SW 1271 (cell line): ENCODE measurements around the gene TIAM1.
"Not testable (repeated sequence)": the region's sequence is repeated elsewhere in the genome, so short reads cannot be mapped to it uniquely, and the experiment has no call there.

Experiments used
- DNase-seq, 2 experiments: peaks; one replicate each; lab custom pipeline; 2025; lab: John Stamatoyannopoulos, UW

The TIAM1 gene

DNA sequence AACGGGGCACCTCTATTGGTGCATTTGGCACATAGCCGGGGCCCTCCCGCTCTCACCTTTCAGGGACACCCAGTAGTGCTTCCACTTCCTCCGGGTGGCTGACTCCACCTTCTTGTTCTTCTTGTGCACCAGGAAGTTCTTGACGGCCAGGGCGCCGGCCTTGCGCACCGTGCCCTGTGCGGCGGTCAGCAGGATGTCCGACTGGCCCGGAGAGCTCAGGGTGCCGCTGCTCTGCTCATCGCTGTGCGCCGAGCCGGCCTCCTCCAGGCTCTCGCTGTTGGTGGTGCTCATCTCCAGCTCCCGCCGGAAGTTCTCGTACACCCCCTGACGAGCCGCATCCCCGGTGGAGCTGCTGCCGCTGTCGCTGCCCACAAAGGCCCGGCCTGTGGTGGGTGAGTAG is 92.4 kb downstream of the TIAM1 start:
- DNase-seq = no peak

DNA sequence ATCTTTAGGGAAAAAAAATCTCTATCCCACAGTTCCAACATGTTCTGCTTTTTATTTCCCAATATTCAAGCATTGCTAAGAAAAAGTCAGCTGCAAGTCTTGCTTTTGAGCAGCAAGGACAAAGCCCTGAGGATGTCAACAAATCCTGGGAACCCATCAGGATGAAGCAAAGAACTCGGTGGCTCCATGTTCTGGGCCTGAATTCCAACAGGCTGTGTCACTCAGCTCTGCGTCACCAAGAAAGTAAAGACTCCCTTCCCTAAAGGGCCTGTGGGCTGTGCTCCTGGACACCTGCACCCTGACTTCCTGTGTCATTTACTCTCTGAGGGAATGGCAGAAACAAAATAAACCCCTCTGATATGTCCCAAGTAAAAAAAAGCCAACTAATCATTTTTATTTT is 95.5 kb downstream of the TIAM1 start:
- DNase-seq = peak; percentile 30 to 59

DNA sequence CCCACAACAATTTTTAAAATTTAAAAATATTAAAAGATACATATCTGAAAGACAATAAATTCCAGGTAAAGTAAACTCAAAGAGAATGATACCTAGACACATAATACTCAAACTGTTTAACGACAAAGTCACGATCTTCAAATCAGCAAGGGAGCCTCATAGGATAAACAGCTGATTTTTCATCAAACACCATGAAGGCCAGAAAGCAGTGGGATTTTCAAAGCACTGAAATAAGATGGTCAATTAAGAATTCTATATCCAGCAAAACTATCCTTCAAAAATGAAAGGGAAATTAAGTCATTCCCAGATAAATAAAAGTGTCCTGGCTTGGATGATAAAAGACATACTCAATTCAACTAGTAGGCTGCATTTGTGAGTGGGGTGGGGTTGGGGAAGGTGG is 100.5 kb downstream of the TIAM1 start:
- DNase-seq = no peak

DNA sequence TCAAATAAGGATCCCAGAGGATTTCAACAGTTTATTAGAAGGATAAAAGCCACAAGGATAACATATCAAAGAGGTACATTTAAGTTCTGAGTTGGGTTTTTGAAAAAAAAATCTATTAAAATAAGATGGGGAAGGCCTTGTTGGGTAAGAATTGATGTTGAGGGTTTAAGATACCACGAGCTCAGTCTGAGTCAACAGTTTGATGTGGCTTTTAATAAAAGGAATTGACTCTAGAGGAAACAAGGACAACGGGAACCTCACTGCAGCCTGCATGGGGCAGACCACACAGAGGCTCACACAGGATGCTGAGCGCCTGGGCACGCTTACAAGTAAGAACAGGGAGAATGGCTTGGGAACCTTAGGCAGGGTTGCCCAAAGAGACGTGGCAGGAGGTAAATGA is 107.5 kb downstream of the TIAM1 start:
- no peak for DNase-seq

DNA sequence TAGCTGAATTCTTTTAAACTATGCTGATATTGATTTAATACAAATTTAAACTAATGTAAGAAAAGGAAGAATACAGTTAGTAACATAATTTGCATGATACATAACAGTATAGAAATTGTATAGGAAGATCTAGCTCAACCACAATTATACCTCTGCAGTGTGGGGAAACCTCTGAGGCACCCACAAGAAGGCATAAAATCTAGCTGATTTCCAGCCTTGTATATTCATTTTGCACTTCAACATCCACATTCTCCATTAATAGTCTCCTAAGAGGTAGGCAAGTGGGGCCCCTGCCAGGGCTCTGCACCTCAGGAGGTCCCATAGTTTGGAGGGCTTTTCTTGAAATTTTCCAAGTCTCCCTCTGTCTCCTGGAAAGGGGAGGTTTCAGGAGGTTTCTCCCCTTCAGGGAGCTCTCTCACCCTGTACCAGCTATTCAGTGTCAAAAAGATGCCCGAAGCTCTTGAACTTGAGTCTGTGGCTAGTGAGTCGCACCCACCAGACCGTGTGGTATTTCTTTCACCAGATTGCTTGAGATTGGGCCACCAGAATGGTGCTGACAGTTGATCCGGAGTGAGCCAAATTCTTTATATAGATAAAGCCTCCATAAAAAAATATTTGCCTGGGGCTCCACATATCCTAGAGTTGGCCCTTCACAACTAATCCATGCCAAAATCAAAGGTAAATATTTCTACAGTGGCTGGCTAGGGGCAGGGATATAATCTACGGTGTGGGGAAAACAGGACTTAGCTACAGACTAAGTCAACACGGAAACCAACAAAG is 108.2 kb downstream of the TIAM1 start:
- DNase-seq = no peak

DNA sequence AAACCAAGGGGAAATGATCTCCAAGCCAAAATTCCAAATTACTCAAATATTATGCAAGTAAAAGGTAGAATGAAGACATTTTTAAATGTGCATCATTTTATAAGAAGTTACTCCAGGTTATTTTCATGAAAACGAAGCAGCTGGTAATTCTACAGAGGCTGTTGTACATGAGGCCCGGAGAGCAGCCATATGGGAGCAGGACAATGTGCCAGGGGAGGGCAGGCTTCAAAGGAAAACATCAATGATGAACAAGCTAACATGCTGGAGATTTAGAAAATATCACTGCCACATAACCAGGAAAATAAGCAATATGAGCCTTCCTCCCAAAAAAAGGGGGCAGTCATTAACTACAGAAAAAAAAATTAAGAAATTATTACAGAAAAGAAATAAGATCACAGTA is 109.1 kb downstream of the TIAM1 start:
- no peak for DNase-seq

DNA sequence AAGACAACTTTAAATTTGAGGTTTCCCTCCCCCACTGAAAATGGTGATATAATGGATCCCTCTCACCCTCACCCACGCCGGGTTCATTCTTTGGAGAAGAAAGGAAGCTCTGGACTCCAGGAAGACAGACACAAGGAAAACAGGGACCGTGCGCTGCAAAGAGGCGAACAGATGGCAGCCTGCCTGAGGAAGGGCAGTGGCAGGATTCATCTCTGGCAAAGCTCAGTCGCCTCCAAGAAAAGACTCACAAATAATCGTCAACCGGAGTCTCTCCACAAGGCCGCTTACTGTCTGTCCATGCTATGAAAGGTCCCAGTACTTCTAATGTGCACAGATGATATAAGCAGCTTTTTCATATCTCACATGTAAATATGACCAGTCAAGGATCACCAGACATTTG is 110.3 kb downstream of the TIAM1 start:
- no peak for DNase-seq

DNA sequence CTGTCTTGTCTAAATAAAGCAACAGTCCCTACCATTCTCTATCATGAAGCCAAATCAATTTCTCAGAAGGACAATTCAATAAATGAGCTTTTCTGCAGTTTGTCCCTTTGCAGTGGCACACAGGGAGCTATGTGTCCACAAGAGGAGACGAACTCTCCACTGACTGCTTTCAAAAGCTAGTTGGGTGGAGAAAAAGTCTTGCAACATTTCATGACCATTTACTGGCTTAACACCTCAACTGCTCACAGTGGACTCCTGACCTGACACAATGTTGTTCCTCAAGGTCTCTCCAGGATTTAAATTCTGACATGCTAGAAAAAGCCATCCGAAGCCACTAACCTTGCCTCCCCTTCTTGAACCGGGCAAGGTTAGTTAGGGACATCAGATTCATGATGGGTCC is 111.7 kb downstream of the TIAM1 start:
- DNase-seq = no peak

DNA sequence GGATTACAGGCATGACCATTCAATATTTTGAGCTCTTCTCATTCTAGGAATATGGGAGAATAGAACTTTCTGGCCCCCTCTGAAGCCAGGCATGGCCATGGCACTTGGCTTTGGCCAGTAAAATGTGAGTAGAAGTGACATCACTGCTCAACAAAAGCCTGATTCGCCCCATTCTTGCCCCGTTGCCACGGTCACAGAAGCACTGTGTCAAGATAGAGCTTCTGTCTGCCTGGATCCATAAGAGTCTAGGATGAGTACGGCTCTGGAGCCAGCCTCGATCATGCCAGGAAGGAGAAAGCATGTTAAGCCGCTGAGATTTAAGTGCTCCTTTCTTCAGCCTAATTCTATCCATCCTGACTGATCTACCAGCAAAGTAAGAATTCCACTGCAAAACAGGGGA is 113.1 kb downstream of the TIAM1 start:
- no peak for DNase-seq

DNA sequence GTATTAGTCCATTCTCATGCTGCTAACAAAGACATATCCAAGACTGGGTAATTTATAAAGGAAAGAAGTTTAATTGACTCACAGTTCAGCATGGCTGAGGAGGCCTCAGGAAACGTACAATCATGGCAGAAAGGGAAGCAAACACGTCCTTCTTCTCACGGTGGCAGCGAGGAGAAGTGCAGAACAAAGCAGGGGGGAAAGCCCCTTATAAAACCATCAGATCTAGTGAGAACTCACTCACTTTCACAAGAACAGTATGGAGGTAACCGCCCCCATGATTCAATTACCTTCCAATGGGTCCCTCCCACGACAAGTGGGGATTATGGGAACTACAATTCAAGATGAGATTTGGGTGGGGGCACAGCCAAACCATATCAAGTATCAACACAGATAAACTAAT is 115.3 kb downstream of the TIAM1 start:
- not testable (repeated sequence) for DNase-seq

DNA sequence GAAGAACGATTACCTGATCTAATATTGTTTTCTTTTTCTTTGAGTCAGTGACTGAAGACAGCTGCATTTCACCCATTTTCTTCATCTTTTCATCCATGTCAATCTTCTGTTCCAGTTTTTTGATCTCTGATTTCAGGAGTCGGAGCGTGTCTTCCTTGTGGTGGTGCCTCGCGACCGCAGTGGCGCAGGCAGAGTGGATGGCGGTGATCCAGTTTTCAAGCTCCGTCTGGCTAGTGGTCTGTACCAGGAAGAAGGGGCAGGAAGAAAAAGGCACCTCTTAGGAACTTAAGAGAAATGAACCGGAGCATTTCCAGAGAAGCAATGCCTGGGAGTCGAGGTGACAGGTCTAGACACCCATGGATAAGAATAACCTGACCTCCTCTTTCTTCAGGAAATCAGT is 118.3 kb downstream of the TIAM1 start:
- DNase-seq = no peak

DNA sequence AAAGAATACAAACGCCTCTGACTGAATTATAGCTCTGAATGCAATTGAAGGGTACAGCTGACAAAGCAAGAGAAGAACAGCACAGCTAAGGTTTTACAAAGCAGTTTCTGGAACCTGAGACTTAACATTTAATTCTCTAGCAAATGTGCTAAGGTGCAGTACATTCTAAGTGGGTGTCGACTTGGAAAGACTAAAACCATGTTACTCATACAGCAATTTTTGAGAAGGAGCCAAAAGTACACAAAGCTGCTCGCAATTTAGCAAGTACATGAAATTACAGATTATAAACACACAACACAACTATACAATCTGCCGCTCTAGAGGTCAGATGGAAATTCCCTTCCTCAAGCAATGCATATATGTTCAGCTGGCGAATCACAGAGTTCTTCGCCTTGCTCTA is 121.9 kb downstream of the TIAM1 start:
- no peak for DNase-seq

DNA sequence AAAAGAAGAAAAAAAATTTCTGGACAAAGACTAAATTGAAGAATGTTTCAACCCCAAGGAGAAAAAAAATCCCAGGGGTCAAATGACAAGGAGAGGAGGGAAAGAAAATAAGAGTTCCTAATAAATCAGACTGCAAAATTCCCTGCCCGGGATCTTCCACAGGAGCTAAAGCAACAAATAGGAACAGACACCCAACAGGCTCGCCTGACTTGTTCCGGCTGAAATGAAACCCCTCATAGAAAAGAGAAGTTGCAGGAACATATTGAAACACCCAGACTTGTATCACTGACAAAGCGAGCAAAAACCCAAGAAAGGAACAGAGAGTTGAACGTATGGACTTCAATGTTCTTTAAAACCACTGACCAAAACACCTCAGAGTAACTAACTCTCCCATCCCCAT is 123.0 kb downstream of the TIAM1 start:
- DNase-seq = no peak

DNA sequence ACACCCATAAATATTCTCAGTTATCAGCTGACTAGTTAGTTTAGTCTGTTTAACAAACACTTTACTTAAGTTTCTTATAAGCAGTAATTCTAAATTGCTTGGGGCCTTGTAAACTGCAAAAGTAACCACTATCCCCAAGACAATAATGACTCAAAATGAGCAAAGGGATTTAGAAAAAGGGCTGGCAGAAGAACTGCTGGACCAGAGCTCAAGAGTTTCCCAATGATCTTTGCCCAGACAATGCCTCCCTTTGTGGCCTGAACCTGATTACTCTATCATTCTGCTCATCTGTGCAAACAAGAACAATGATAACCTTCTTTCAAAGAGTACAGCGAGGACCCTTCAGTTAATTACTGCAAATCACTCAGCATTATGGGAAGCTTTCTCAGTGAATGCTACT is 123.5 kb downstream of the TIAM1 start:
- DNase-seq = no peak

DNA sequence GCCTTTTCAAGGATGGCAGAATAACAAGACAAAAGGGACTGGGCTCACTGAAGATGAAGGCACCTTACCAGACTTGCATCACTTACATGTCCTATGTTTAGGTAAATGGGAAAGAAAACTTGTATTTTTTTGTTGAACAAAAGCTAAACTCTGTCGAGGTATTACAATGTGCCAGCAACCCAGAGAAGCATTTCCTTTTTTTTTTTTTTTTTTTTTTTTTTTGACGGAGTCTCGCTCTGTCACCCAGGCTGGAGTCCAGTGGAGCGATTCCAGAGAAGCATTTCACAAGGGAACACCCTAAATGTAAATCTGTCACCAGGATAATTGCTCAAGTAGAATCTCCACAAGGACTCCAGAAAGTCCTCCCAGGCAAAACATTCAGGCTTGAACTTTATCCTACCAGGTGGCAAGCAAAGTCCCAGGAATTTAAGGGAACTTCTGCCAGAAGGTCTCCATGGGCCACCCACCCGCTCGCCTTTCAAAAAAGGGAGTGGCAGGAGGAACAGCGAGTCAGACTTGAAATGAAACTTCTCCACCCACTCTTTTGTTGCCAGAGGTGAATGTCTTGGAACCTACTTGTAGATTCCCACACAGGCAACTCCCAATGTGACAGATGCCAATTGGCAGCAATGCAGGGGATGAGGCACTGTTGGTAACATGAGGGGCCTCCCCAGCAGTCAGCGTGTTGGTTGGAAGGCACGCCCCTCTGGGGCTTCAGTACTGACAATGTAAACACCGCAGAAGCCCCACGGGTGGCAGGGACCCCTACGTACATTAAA is 125.0 kb downstream of the TIAM1 start:
- no peak for DNase-seq

DNA sequence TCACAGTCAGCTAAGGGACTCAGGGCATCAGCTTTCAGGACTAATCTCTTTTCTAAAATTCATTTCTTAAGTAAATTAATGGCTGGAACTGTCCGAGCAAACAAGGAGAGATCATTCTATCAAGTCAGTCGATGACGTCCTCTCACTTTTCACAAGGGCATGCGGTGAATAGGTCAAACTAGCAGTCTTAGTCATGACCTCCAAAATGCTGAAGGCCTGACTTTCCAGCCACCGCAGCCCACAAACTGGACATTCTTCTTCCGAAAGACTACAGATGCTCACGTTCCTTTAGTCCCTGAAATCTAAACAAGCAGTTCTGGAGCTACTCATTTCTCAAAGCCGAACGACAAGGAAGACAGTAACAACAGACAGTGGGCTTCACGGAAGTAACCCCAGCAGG is 127.9 kb downstream of the TIAM1 start:
- DNase-seq = no peak

DNA sequence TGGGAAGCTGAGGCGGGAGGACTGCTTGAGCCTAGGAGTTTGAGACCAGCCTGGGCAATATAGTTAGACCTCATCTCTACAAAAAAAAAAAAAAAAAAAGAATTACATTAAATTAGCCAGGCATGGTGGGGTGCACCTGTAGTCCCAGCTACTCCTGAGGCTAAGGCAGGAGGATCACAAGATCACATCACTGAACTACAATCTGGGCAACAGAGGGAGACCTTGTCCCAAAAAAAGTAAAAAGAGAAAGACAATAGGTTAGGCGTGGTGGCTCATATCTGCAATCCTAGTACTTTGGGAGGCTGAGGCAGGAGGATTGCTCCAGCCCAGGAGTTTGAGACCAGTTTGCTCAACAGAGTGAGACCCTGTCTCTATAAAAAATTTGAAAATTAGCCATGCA is 130.3 kb downstream of the TIAM1 start:
- DNase-seq = no peak

DNA sequence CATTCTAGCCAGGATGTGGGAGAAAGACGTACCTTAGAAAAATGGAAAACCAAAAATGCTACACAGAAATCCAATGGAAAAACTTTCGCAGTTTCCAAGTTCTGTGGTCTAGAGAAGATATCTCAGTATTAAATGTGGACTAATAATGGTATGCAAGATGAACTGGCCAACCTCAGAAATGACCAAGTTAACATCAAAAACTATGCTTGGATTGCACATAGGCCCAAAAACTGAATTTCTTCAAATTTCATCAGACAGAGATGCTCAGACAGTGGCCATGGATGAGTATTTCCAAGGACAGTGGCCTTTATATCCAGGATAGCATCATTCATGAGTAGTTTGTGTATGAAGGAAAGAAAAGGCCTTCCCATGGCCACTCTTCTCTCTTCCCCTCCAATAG is 132.2 kb downstream of the TIAM1 start:
- no peak for DNase-seq

DNA sequence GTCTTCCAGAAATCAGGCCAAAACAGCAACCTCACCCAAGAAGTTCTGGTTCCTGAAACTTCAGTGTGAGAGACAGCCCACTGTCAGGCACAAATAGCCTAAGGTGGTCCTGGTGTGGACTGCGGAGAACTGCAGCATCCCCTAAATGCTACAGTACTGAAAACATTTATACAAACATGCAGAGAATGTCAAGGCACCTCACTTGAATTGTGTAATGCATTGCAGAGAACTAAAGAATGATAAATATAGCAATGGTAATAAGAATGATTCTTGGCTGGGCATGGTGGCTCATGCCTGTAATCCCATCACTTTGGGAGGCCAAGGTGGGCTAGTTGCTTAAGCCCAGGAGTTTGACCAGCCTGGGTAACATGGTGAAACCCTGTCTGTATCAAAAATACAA is 138.6 kb downstream of the TIAM1 start:
- DNase-seq = no peak

DNA sequence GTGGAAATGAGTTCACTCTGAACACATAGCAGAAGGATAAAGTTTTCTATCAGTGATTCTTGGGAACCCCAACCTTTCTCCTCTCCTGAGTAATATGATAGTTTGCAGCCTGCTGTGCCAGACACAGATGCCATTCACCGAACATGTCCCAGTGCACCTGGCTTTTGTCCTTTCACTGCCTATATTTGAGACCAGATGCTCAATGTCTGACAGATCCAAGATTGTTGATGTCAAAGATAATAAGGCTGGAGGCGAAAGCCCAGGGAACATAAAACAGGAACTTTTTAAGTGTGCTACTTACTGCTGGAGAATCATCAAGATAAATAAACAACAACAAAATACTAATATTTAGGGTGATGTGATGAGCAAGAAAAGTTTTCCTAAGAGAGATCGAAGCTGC is 139.3 kb downstream of the TIAM1 start:
- no peak for DNase-seq

DNA sequence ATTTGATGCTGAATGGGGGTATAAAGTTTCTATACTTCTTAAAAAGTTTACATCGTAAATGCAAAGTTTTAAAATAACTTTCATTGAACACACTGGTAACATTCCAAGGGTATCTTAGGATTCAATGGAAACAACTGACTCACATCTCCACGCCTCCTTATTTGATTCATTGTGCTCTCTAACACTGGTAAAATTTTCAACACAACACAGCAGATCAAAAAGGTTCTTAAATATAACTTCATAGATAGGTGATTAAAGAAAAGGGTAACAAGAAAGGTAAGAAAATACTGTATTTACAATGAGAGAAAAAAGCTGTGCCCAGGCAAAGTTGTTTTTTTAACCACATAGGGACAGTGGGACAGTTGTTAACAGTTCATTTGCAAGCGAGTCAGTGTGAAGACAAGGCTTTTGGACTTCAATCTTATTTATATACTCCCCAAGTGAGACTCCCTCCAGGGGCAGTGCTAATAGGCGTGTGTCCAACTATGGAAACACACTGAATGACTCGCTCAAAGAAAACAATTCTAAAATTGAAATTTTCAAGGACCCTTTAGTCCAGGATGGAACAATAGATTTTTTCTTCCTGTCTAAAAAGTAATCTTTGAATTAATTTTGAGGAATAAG is 140.5 kb downstream of the TIAM1 start:
- DNase-seq = no peak

DNA sequence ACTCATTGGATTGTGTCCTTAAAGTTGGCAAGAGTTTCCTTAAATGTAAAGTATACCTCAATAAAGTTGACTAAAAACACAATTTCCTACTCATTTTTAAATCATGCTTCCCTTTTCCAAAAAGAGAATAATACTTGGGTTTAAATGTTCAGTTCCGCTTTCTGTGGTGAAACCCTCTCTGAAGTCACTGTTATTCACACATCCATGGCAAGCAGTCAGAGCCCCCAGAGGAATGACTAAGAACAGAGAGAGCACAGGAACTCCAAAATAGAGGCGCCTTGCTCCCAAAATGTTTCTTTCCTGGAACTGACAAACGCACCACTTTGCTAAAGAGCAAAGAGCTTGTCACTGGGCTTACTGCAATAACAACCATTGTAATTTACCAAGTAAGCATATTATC is 142.5 kb downstream of the TIAM1 start:
- DNase-seq = no peak

DNA sequence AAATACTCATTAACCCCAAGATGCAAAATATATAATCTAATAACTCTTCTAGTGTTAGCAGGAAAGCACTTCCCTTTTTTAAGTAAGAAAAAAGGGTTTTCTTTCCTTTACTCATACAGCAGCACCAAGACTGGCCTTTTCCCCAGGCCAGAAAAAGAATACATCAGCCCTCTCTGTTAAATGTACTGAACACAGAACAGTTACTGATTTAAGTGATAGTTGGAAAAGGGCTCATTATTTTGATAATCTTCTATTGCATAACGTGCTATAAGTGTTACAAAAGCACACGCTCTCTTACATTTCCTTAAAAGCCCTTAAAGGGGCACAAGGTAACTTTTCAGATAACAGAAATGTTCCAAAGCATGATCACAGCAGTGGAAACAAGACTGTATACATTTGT is 142.9 kb downstream of the TIAM1 start:
- no peak for DNase-seq
